OCI-LY1 (cell line): ENCODE data around the gene KIAA0319L.
"Not testable (repeated sequence)": the region's sequence is repeated elsewhere in the genome, so short reads cannot be mapped to it uniquely, and the experiment has no call there.

Experiments used
- H2AFZ ChIP-seq: fragments of 200-600 bp; sonication (generic), shearing (Covaris generic); 2 replicates; pipeline ENCODE4 v1.6.0; 2014; ENCODE audit warnings: antibody characterized with exemption, mild to moderate bottlenecking, low read length
- H3F3A ChIP-seq: fragments of 200-600 bp; sonication (generic), shearing (Covaris generic); 2 replicates; pipeline ENCODE4 v1.6.0; 2014; ENCODE audit warnings: mild to moderate bottlenecking, antibody characterized with exemption, low read length, moderate library complexity; ENCODE audit not compliant: insufficient read depth
- H3K27ac ChIP-seq: fragments of 200-600 bp; sonication (generic); 2 replicates; pipeline ENCODE4 v1.5.1; 2014; ENCODE audit warnings: low read length, mixed run types, mild to moderate bottlenecking, low read depth; ENCODE audit not compliant: poor library complexity, severe bottlenecking
- H3K27me3 ChIP-seq: fragments of 200-600 bp; sonication (generic); 2 replicates; pipeline ENCODE4 v1.6.0; 2014; ENCODE audit warnings: antibody characterized with exemption, mild to moderate bottlenecking, low read length, moderate library complexity; ENCODE audit not compliant: insufficient read depth
- H3K36me3 ChIP-seq: fragments of 200-600 bp; sonication (generic); 2 replicates; pipeline ENCODE4 v1.6.1; 2014; ENCODE audit warnings: mild to moderate bottlenecking, antibody characterized with exemption, low read length, moderate library complexity, mixed read lengths; ENCODE audit not compliant: insufficient read depth
- H3K4me1 ChIP-seq: fragments of 200-600 bp; sonication (generic); 2 replicates; pipeline ENCODE4 v1.5.1; 2014; ENCODE audit warnings: mild to moderate bottlenecking, low read length, moderate library complexity; ENCODE audit not compliant: insufficient read depth, severe bottlenecking
- H3K4me2 ChIP-seq: fragments of 200-600 bp; sonication (generic), shearing (Covaris generic); 2 replicates; pipeline ENCODE4 v1.6.1; 2014; ENCODE audit warnings: low read length
- H3K4me3 ChIP-seq: fragments of 200-600 bp; sonication (generic); 2 replicates; pipeline ENCODE4 v1.5.1; 2014; ENCODE audit warnings: low read length, low read depth, mild to moderate bottlenecking, mixed read lengths; ENCODE audit not compliant: poor library complexity, severe bottlenecking
- H3K79me2 ChIP-seq: fragments of 200-600 bp; shearing (Covaris generic); 2 replicates; pipeline ENCODE4 v1.6.1; 2016; ENCODE audit warnings: mixed run types, low read length, mixed read lengths; ENCODE audit not compliant: insufficient read depth
- H3K9ac ChIP-seq: fragments of 200-600 bp; sonication (generic), shearing (Covaris generic); 2 replicates; pipeline ENCODE4 v1.6.1; 2014; ENCODE audit warnings: mild to moderate bottlenecking, low read length, mixed read lengths
- H3K9me2 ChIP-seq: fragments of 200-600 bp; sonication (generic), shearing (Covaris generic); 2 replicates; pipeline ENCODE4 v1.6.1; 2014; ENCODE audit warnings: low read depth, mild to moderate bottlenecking, low read length, mixed read lengths
- H3K9me3 ChIP-seq: fragments of 200-600 bp; shearing (Covaris generic); 2 replicates; pipeline ENCODE4 v1.6.1; 2014; ENCODE audit warnings: low read length, mixed read lengths
- H4K20me1 ChIP-seq: fragments of 200-600 bp; sonication (generic), shearing (Covaris generic); 2 replicates; pipeline ENCODE4 v1.6.0; 2016; ENCODE audit warnings: mild to moderate bottlenecking, low read length; ENCODE audit not compliant: insufficient read depth
- EZH2 ChIP-seq: fragments of 200-600 bp; sonication (generic), shearing (Covaris generic); IDR thresholded peaks from 2 replicates; pipeline ENCODE4 v1.8.0; 2017; ENCODE audit warnings: borderline replicate concordance, mixed run types, mild to moderate bottlenecking, antibody characterized with exemption, low read length, moderate library complexity, mixed read lengths
- TF ChIP-seq, protein P1 (sequence below): fragments of 200-600 bp; sonication (generic), shearing (Covaris generic); IDR thresholded peaks from 2 replicates; pipeline ENCODE4 v1.5.1; 2017; ENCODE audit warnings: mild to moderate bottlenecking, antibody characterized with exemption, low read length, moderate library complexity, mixed read lengths

The KIAA0319L gene

DNA sequence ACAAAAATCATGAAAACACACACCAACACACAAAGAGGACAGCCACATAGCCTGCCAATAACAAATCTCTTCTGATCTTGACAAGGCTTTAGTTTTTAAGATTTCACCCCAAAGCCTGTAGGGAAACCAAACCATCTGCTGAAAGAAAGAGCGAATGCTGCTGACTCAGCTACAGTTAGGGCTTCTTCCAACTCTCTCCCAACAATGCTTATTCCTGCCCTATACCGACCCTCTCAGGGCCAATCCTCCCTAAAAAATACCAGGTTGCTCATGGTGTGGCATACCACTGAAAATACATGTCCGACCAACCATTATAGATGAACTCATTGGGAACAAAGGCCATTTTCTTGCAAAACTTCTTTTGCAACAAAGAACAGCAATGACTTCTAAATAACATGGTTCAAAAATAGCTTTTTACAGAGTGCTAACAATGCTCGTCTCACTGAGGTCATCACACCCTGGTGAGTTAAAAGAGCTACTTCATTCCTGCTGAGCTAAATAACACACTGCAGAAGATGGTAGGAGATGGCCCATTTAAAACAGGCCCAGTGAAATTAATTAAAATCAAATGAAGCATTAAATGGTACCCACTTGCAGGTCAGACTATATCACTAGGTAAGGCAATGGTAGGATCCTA is 86.1 kb downstream of the KIAA0319L start:
- Histone ChIP-seq H3K4me3 (no peak overlapping the region), H3K4me1 (no peaks in the 10 kb centered on the region), H3K27ac (no peak overlapping the region), H3K4me2 (no peak overlapping the region), H3K9me2 (no peaks in the 10 kb centered on the region), H4K20me1 (no peaks in the 10 kb centered on the region), H3K79me2 (no peaks in the 10 kb centered on the region), H3K9ac (no peak overlapping the region), H3K27me3 (no peaks in the 10 kb centered on the region), H2AFZ (no peak overlapping the region), H3K9me3 (no peaks in the 10 kb centered on the region), H3K36me3 (peaks cover 34% of the 10 kb centered on the region), H3F3A (no peaks in the 10 kb centered on the region)
- TF ChIP-seq, protein P1, sequence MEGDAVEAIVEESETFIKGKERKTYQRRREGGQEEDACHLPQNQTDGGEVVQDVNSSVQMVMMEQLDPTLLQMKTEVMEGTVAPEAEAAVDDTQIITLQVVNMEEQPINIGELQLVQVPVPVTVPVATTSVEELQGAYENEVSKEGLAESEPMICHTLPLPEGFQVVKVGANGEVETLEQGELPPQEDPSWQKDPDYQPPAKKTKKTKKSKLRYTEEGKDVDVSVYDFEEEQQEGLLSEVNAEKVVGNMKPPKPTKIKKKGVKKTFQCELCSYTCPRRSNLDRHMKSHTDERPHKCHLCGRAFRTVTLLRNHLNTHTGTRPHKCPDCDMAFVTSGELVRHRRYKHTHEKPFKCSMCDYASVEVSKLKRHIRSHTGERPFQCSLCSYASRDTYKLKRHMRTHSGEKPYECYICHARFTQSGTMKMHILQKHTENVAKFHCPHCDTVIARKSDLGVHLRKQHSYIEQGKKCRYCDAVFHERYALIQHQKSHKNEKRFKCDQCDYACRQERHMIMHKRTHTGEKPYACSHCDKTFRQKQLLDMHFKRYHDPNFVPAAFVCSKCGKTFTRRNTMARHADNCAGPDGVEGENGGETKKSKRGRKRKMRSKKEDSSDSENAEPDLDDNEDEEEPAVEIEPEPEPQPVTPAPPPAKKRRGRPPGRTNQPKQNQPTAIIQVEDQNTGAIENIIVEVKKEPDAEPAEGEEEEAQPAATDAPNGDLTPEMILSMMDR = no peak
- TF ChIP-seq EZH2 = no peak

DNA sequence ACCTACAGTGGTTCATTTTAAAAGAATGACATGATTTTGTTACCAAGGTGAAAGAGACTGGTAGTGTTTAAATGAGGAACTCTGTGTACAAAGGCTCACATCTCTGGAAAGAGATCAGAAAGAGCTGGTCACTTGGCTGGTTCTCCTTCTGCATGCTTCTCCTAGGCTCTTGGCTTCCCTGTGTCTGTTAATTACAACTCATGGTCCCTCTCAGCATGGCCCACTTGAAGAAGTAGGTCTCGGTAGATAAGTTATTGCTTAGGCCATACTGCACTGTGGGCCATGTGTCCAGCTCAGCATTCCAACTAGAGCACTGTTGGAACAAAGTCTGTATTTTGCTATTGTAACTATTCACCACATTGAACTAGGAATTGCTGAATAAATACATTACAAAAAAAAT is 91.1 kb downstream of the KIAA0319L start:
- H3K27me3 ChIP-seq = no peaks in the 10 kb centered on the region
- 0 out of 2 replicates have a peak, but pooled peaks cover 3% of the 10 kb centered on the region for H3F3A ChIP-seq
- H3K27ac ChIP-seq = no peak overlapping the region
- H3K36me3 ChIP-seq = peaks cover 76% of the 10 kb centered on the region
- no peak overlapping the region for H3K4me3 ChIP-seq
- peaks cover 3% of the 10 kb centered on the region; the same call in 1 of the 2 replicates for H3K9me3 ChIP-seq
- H3K4me1 ChIP-seq = no peaks in the 10 kb centered on the region
- TF ChIP-seq, protein P1 = no peak
- no peaks in the 10 kb centered on the region for H3K79me2 ChIP-seq
- no peaks in the 10 kb centered on the region for H4K20me1 ChIP-seq
- no peak overlapping the region for H2AFZ ChIP-seq
- H3K9me2 ChIP-seq = no peaks in the 10 kb centered on the region
- no peak overlapping the region for H3K9ac ChIP-seq
- no peak overlapping the region for H3K4me2 ChIP-seq

DNA sequence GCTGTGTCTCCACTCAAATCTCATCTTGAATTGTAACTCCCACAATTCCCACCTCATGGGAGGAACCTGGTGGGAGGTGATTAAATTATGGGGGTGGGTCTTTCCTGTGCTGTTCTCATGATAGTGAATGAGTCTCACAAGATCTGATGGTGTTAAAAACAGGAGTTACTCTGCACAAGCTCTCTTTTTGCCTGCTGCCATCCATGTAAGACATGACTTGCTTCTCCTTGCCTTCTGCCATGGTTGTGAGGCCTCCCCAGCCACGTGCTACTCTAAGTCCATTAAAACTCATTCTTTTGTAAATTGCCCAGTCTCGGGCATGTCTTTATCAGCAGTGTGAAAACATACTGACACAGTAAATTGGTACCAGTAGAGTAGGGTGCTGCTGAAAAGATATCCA is 93.5 kb downstream of the KIAA0319L start:
- not testable (repeated sequence) for H3K4me2 ChIP-seq, H3K9ac ChIP-seq, H3K9me3 ChIP-seq, H4K20me1 ChIP-seq, H3K4me3 ChIP-seq, H3K4me1 ChIP-seq, H3F3A ChIP-seq, H3K9me2 ChIP-seq, H3K79me2 ChIP-seq, H2AFZ ChIP-seq, H3K27me3 ChIP-seq, H3K27ac ChIP-seq
- peaks cover 58% of the 10 kb centered on the region for H3K36me3 ChIP-seq

DNA sequence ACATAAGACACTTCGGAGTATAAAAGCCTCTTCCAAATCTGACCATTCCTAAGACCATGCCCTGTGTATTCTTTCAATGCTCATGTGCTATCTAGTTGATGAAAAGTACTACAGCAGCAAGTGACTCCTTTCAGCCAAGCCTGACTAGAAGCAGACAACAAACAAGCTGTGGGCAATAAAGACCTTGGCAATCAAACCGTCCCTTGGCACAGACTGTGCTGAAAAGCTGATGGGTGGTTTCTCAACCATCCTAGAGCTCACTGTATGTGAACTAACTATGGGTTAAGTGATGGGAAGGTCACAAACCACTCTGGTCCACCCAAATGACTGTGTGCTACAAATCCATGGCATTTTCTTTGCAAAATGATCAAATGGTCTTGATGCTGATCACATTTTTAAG is 94.0 kb downstream of the KIAA0319L start:
- Histone ChIP-seq H3K9me3 (peaks cover 3% of the 10 kb centered on the region; the same call in 1 of the 2 replicates), H3K36me3 (peaks cover 53% of the 10 kb centered on the region), H3K27me3 (no peaks in the 10 kb centered on the region), H3K4me1 (peaks cover 3% of the 10 kb centered on the region), H2AFZ (no peak overlapping the region), H3F3A (0 out of 2 replicates have a peak, but pooled peaks cover 3% of the 10 kb centered on the region), H3K9ac (no peak overlapping the region), H3K9me2 (no peaks in the 10 kb centered on the region), H3K79me2 (no peaks in the 10 kb centered on the region), H3K4me3 (no peak overlapping the region), H3K4me2 (no peak overlapping the region), H4K20me1 (no peaks in the 10 kb centered on the region), H3K27ac (no peak overlapping the region)
- TF ChIP-seq EZH2 = no peak
- TF ChIP-seq, protein P1 = no peak
